Measurements from ENCODE around the gene CCBE1.

- TF ChIP-seq POLR2A (IDR thresholded peaks at IDR 0.05) (no peak), POLR2AphosphoS5 (IDR thresholded peaks at IDR 0.05) (no peak)
These were observed 226.6 kb downstream of the CCBE1 start for GRCh38 chr18:59470561-59471121.
